Fibroblast of villous mesenchyme (primary cell): ENCODE results near the gene SLC45A1. TPM values are rescaled to one million over a fixed set of nuclear protein-coding genes. Genes with fewer than 3 reads are reported as not detected.

ENCODE experiments used
- DNase-seq: peaks from one replicate; pipeline ENCODE4 v3.0.0-alpha.2; 2010; ENCODE audit warnings: low read depth
- H3K4me3 ChIP-seq: 2 replicates; pipeline ENCODE4 v1.5.1; 2011; ENCODE audit warnings: low read depth, mild to moderate bottlenecking, low read length
- CTCF ChIP-seq: IDR thresholded peaks from 2 replicates; pipeline ENCODE4 v1.5.1; 2012; ENCODE audit warnings: low read depth, mild to moderate bottlenecking, low read length; ENCODE audit not compliant: insufficient read depth
- total RNA-seq: library from RNA; depleted of rRNA; stranded (reverse); fragments of >200 nt; gene quantifications from 2 replicates; pipeline ENCODE4 v1.2.3, GENCODE V29; 2012

SLC45A1 gene
- total RNA-seq, 1 donor, result 0.86 TPM

- peak; percentile 78 for TF ChIP-seq CTCF
- no peak overlapping the region for H3K4me3 ChIP-seq
- peak; percentile 65 for DNase-seq
Observed at GRCh38 chr1:8348777-8349472, 31.0 kb downstream of the SLC45A1 start.

GRCh38 chr1:8349473-8349865 is 31.6 kb downstream of the SLC45A1 start:
- no peak for DNase-seq
- no peak overlapping the region for H3K4me3 ChIP-seq
- no peak for TF ChIP-seq CTCF

- no peak for DNase-seq
- no peak for TF ChIP-seq CTCF
- H3K4me3 ChIP-seq, result no peak overlapping the region
Observed at GRCh38 chr1:8349961-8350360, 32.0 kb downstream of the SLC45A1 start.

- H3K4me3 ChIP-seq, result no peak overlapping the region
- no peak for DNase-seq
- no peak for TF ChIP-seq CTCF
Observed at GRCh38 chr1:8350914-8351684, 33.2 kb downstream of the SLC45A1 start.

GRCh38 chr1:8351693-8352470 is 34.0 kb downstream of the SLC45A1 start:
- DNase-seq, result no peak
- H3K4me3 ChIP-seq, result no peak overlapping the region
- TF ChIP-seq CTCF, result peak; percentile 66

GRCh38 chr1:8352471-8352845 is 34.5 kb downstream of the SLC45A1 start:
- TF ChIP-seq CTCF, result no peak
- DNase-seq, result no peak
- no peak overlapping the region for H3K4me3 ChIP-seq
